OCI-LY1 (cell line): ENCODE data around the gene DBR1.
"Not testable (repeated sequence)": the region's sequence is repeated elsewhere in the genome, so short reads cannot be mapped to it uniquely, and the experiment has no call there.

Experiments used
- H2AFZ ChIP-seq: fragments of 200-600 bp; sonication (generic), shearing (Covaris generic); 2 replicates; pipeline ENCODE4 v1.6.0; 2014; ENCODE audit warnings: antibody characterized with exemption, mild to moderate bottlenecking, low read length
- H3F3A ChIP-seq: fragments of 200-600 bp; sonication (generic), shearing (Covaris generic); 2 replicates; pipeline ENCODE4 v1.6.0; 2014; ENCODE audit warnings: mild to moderate bottlenecking, antibody characterized with exemption, low read length, moderate library complexity; ENCODE audit not compliant: insufficient read depth
- H3K27ac ChIP-seq: fragments of 200-600 bp; sonication (generic); 2 replicates; pipeline ENCODE4 v1.5.1; 2014; ENCODE audit warnings: low read length, mixed run types, mild to moderate bottlenecking, low read depth; ENCODE audit not compliant: poor library complexity, severe bottlenecking
- H3K27me3 ChIP-seq: fragments of 200-600 bp; sonication (generic); 2 replicates; pipeline ENCODE4 v1.6.0; 2014; ENCODE audit warnings: antibody characterized with exemption, mild to moderate bottlenecking, low read length, moderate library complexity; ENCODE audit not compliant: insufficient read depth
- H3K36me3 ChIP-seq: fragments of 200-600 bp; sonication (generic); 2 replicates; pipeline ENCODE4 v1.6.1; 2014; ENCODE audit warnings: mild to moderate bottlenecking, antibody characterized with exemption, low read length, moderate library complexity, mixed read lengths; ENCODE audit not compliant: insufficient read depth
- H3K4me1 ChIP-seq: fragments of 200-600 bp; sonication (generic); 2 replicates; pipeline ENCODE4 v1.5.1; 2014; ENCODE audit warnings: mild to moderate bottlenecking, low read length, moderate library complexity; ENCODE audit not compliant: insufficient read depth, severe bottlenecking
- H3K4me2 ChIP-seq: fragments of 200-600 bp; sonication (generic), shearing (Covaris generic); 2 replicates; pipeline ENCODE4 v1.6.1; 2014; ENCODE audit warnings: low read length
- H3K4me3 ChIP-seq: fragments of 200-600 bp; sonication (generic); 2 replicates; pipeline ENCODE4 v1.5.1; 2014; ENCODE audit warnings: low read length, low read depth, mild to moderate bottlenecking, mixed read lengths; ENCODE audit not compliant: poor library complexity, severe bottlenecking
- H3K79me2 ChIP-seq: fragments of 200-600 bp; shearing (Covaris generic); 2 replicates; pipeline ENCODE4 v1.6.1; 2016; ENCODE audit warnings: mixed run types, low read length, mixed read lengths; ENCODE audit not compliant: insufficient read depth
- H3K9ac ChIP-seq: fragments of 200-600 bp; sonication (generic), shearing (Covaris generic); 2 replicates; pipeline ENCODE4 v1.6.1; 2014; ENCODE audit warnings: mild to moderate bottlenecking, low read length, mixed read lengths
- H3K9me2 ChIP-seq: fragments of 200-600 bp; sonication (generic), shearing (Covaris generic); 2 replicates; pipeline ENCODE4 v1.6.1; 2014; ENCODE audit warnings: low read depth, mild to moderate bottlenecking, low read length, mixed read lengths
- H3K9me3 ChIP-seq: fragments of 200-600 bp; shearing (Covaris generic); 2 replicates; pipeline ENCODE4 v1.6.1; 2014; ENCODE audit warnings: low read length, mixed read lengths
- H4K20me1 ChIP-seq: fragments of 200-600 bp; sonication (generic), shearing (Covaris generic); 2 replicates; pipeline ENCODE4 v1.6.0; 2016; ENCODE audit warnings: mild to moderate bottlenecking, low read length; ENCODE audit not compliant: insufficient read depth
- CTCF ChIP-seq: fragments of 200-600 bp; sonication (generic), shearing (Covaris generic); IDR thresholded peaks from 2 replicates; pipeline ENCODE4 v1.5.1; 2017; ENCODE audit warnings: mild to moderate bottlenecking, antibody characterized with exemption, low read length, moderate library complexity, mixed read lengths
- EZH2 ChIP-seq: fragments of 200-600 bp; sonication (generic), shearing (Covaris generic); IDR thresholded peaks from 2 replicates; pipeline ENCODE4 v1.8.0; 2017; ENCODE audit warnings: borderline replicate concordance, mixed run types, mild to moderate bottlenecking, antibody characterized with exemption, low read length, moderate library complexity, mixed read lengths

DBR1 gene

GRCh38 chr3:138154534-138154933, 20.2 kb downstream of the DBR1 start:
- H3K79me2 ChIP-seq: no peaks in the 10 kb centered on the region
- no peaks in the 10 kb centered on the region for H3F3A ChIP-seq
- no peak for TF ChIP-seq CTCF
- no peak for TF ChIP-seq EZH2
- H3K9me2 ChIP-seq: no peaks in the 10 kb centered on the region
- no peaks in the 10 kb centered on the region for H4K20me1 ChIP-seq
- H3K4me2 ChIP-seq: no peak overlapping the region
- H3K36me3 ChIP-seq: no peaks in the 10 kb centered on the region
- H3K4me1 ChIP-seq: no peaks in the 10 kb centered on the region
- H3K9ac ChIP-seq: no peak overlapping the region
- H3K9me3 ChIP-seq: peaks cover 9% of the 10 kb centered on the region; the same call in 1 of the 2 replicates
- no peak overlapping the region for H3K27ac ChIP-seq
- no peaks in the 10 kb centered on the region for H3K27me3 ChIP-seq
- H3K4me3 ChIP-seq: no peak overlapping the region
- H2AFZ ChIP-seq: no peak overlapping the region

- H4K20me1 ChIP-seq: no peaks in the 10 kb centered on the region
- H3K9me3 ChIP-seq: 0 out of 2 replicates have a peak, but pooled peaks cover 5% of the 10 kb centered on the region
- no peaks in the 10 kb centered on the region for H3K9me2 ChIP-seq
- H3K9ac ChIP-seq: no peak overlapping the region
- H3K79me2 ChIP-seq: no peaks in the 10 kb centered on the region
- H3K36me3 ChIP-seq: no peaks in the 10 kb centered on the region
- TF ChIP-seq EZH2 (no peak), CTCF (no peak)
- no peaks in the 10 kb centered on the region for H3K27me3 ChIP-seq
- H3K27ac ChIP-seq: no peak overlapping the region
- no peak overlapping the region for H2AFZ ChIP-seq
- H3K4me2 ChIP-seq: no peak overlapping the region
- no peak overlapping the region for H3K4me3 ChIP-seq
- no peaks in the 10 kb centered on the region for H3K4me1 ChIP-seq
- H3F3A ChIP-seq: no peaks in the 10 kb centered on the region
Measured at GRCh38 chr3:138148503-138148902, 26.2 kb downstream of the DBR1 start.

- H3K4me3 ChIP-seq, H3K27me3 ChIP-seq, H4K20me1 ChIP-seq, H3K4me2 ChIP-seq, H3K9me2 ChIP-seq, H3K4me1 ChIP-seq, H3K27ac ChIP-seq, H3K79me2 ChIP-seq, H3K9ac ChIP-seq, H2AFZ ChIP-seq, H3K36me3 ChIP-seq, H3K9me3 ChIP-seq, H3F3A ChIP-seq: not testable (repeated sequence)
Measured at GRCh38 chr3:138142181-138142580, 32.5 kb downstream of the DBR1 start.

GRCh38 chr3:138140940-138141339, 33.8 kb downstream of the DBR1 start:
- Histone ChIP-seq H3K9me3 (no peaks in the 10 kb centered on the region), H3K36me3 (no peaks in the 10 kb centered on the region), H2AFZ (no peak overlapping the region), H3K9ac (no peak overlapping the region), H3K9me2 (no peaks in the 10 kb centered on the region), H3K4me2 (no peak overlapping the region), H3F3A (no peaks in the 10 kb centered on the region), H4K20me1 (no peaks in the 10 kb centered on the region), H3K4me3 (no peak overlapping the region), H3K27ac (no peak overlapping the region), H3K27me3 (no peaks in the 10 kb centered on the region), H3K79me2 (no peaks in the 10 kb centered on the region), H3K4me1 (no peaks in the 10 kb centered on the region)
- no peak for TF ChIP-seq EZH2
- no peak for TF ChIP-seq CTCF
